ENCODE measurements around the gene DOC2B.
"Not testable (repeated sequence)": the region's sequence is repeated elsewhere in the genome, so short reads cannot be mapped to it uniquely, and the experiment has no call there.

DOC2B gene

DNA sequence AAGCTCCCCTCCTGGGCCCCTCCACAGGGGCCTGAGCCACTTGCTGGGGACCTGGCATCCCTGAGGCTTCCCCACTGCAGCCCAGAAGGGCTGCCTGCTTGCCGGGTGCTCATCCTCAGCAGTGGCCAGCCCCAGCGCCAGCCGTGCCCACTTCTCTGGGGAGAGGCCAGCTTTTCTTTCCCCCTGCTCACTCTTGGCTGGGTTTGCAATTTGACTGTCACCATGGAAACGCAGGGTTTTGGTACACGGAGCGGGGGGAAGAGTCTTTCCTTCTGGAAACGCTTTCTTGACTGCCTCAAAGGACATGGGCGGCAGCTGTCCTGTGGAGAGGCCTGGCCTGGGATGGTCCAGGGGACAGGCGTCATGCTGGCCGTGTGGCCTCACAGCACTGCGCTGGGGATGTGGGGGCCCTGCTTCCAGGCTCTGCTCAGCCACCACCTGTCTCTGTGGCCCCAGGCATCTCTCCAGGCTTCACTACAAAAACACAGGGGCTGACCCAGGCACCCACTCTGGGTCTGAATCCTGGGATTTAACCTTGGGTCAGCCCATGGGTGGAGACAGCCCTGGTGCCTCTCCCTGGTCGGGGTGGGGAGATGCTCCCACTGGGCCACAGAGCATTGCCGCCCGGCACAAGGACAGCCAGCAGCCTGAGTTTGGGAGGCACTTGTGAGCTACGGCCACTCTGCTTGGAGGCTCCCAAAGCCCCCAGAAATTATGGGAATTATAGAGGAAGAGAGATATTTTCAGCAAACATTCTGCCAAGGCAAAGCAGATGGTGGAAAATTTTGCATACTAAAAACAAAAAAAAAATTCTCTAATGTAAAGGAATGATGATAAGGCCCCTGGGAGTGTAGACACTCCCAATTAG, 45.9 kb upstream of the DOC2B start:
- ChIA-PET POLR2A (no interaction called here), CTCF (no interaction called here)
- DNase-seq (ENCODE audit: low read depth, low spot score), result no peak
- no peak overlapping the region for H3K4me3 ChIP-seq (ENCODE audit: low read depth, low read length)
- TF ChIP-seq CTCF (IDR thresholded peaks at IDR 0.05; ENCODE audit: insufficient read depth, low read length, missing control alignments), result no peak

DNA sequence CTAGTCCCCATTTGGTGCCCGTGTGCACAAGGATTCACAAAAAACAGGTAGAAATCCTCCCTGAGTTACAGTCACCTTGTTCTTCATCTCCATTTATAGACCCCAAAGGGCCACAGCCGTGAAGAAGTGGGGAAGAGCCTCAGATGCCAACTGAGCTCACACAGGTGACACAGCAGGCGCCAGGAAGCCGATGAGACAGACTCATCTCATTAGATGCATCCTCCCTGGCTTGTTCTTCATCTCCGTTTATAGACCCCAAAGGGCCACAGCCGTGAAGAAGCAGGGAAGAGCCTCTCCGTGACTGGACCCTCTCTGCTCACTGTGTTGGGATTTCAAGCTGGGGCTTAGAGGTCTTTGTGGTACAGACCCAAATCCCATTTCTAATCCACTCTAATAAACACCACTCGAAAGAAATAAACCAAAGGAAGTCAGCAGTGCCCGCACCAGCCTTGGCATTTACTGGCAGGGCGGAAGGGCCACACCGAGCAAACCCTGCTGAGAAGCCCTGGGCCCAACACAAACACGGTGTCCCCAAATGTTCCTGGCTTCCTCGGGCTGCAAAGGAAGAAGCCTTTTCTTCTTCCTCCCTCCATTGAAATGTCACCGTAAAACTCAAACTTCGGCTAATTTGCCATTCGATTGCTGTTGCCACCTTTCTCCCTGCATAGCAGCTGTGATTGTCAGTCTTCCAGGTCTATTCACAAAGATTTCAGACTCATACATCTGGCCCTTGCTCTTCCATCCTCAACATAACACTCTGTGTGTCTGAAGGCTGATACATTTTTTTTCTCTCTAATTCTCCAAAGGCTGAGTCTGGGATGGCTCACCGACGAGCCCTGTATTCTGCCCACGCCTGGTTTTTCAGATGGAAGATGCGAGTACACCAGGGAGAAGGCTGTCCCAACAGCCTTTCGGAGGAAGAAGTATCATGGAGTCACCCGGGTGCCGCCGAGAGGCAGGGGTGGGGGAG, 44.9 kb upstream of the DOC2B start:
- no peak for DNase-seq (ENCODE audit: low read depth, low spot score)
- ChIA-PET CTCF (no interaction called here), POLR2A (no interaction called here)
- no peak for TF ChIP-seq CTCF (IDR thresholded peaks at IDR 0.05; ENCODE audit: insufficient read depth, low read length, missing control alignments)
- no peak overlapping the region for H3K4me3 ChIP-seq (ENCODE audit: low read depth, low read length)

- no peak for TF ChIP-seq CTCF (IDR thresholded peaks at IDR 0.05; ENCODE audit: insufficient read depth, low read length, missing control alignments)
- POLR2A ChIA-PET, result no interaction called here
- CTCF ChIA-PET, result no interaction called here
- no peak for DNase-seq (ENCODE audit: low read depth, low spot score)
- H3K4me3 ChIP-seq (ENCODE audit: low read depth, low read length), result no peak overlapping the region
Measured at GRCh38 chr17:225551-225950, 44.1 kb upstream of the DOC2B start.

DNA sequence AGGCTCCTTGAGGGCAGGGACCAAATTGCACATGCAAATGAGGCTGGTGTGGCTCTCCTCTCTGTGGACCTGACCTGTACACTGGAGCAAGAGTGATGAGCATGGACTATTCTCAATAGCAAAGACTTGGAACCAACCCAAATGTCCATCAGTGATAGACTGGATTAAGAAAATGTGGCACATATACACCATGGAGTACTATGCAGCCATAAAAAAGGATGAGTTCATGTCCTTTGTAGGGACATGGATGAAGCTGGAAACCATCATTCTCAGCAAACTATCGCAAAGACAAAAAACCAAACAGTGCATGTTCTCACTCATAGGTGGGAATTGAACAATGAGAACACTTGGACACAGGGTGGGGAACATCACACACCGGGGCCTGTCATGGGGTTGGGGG, 43.1 kb upstream of the DOC2B start:
- POLR2A ChIA-PET; DNase-seq (ENCODE audit: low read depth, low spot score); CTCF ChIA-PET; H3K4me3 ChIP-seq (ENCODE audit: low read depth, low read length): not testable (repeated sequence)

- H3K4me3 ChIP-seq (ENCODE audit: low read depth, low read length), result no peak overlapping the region
- no peak for TF ChIP-seq CTCF (IDR thresholded peaks at IDR 0.05; ENCODE audit: insufficient read depth, low read length, missing control alignments)
- ChIA-PET CTCF (no interaction called here), POLR2A (no interaction called here)
- no peak for DNase-seq (ENCODE audit: low read depth, low spot score)
Measured at GRCh38 chr17:223723-224471, 42.4 kb upstream of the DOC2B start.

GRCh38 chr17:222172-222571, 40.7 kb upstream of the DOC2B start:
- no peak for TF ChIP-seq CTCF (IDR thresholded peaks at IDR 0.05; ENCODE audit: insufficient read depth, low read length, missing control alignments)
- DNase-seq (ENCODE audit: low read depth, low spot score), result no peak
- CTCF ChIA-PET, result no interaction called here
- H3K4me3 ChIP-seq (ENCODE audit: low read depth, low read length), result no peak overlapping the region
- POLR2A ChIA-PET, result no interaction called here

All from AG04449 (cell line).